C4-2B (cell line): ENCODE data around the gene SPG7.

Experiments
- CTCF ChIP-seq: fragments of 450-650 bp; conservative IDR thresholded peaks from 2 replicates; pipeline ENCODE4 v1.5.1; 2017; ENCODE audit warnings: mild to moderate bottlenecking
- ZFX ChIP-seq: fragments of 450-650 bp; IDR thresholded peaks from 2 replicates; pipeline ENCODE4 v1.6.1; 2017

GRCh38 chr16:89567656-89568594 is 59.7 kb downstream of the SPG7 start:
- TF ChIP-seq CTCF (no peak), ZFX (no peak)
